ENCODE data around the gene CDKN2B. TPM values are rescaled to one million over a fixed set of nuclear protein-coding genes. Genes with fewer than 3 reads are reported as not detected.

The CDKN2B gene
- total RNA-seq, 1 donor from 2014 or later: not detected

GRCh38 chr9:21988056-21988990, 20.8 kb downstream of the CDKN2B start:
- Mint-ChIP-seq H3K27me3 (ENCODE audit: low read depth) (peaks cover 94% of the 10 kb centered on the region), H3K9me3 (no peaks in the 10 kb centered on the region), H3K4me1 (peaks cover 6% of the 10 kb centered on the region), H3K36me3 (ENCODE audit: low read depth) (peaks cover 3% of the 10 kb centered on the region), H3K4me3 (no peak overlapping the region), H3K27ac (ENCODE audit: unreplicated experiment) (no peak overlapping the region)
- no peak for TF ChIP-seq CTCF (conservative IDR thresholded peaks at IDR 0.05)
- DNase-seq (ENCODE audit: low read depth, low spot score): no peak

GRCh38 chr9:21985964-21986667, 23.0 kb downstream of the CDKN2B start:
- H3K27ac Mint-ChIP-seq (ENCODE audit: unreplicated experiment): no peak overlapping the region
- no peaks in the 10 kb centered on the region for H3K9me3 Mint-ChIP-seq
- peaks cover 4% of the 10 kb centered on the region for H3K4me1 Mint-ChIP-seq
- no peak overlapping the region for H3K4me3 Mint-ChIP-seq
- H3K36me3 Mint-ChIP-seq (ENCODE audit: low read depth): peaks cover 3% of the 10 kb centered on the region
- H3K27me3 Mint-ChIP-seq (ENCODE audit: low read depth): peaks cover 99% of the 10 kb centered on the region
- TF ChIP-seq CTCF (conservative IDR thresholded peaks at IDR 0.05): no peak
- no peak for DNase-seq (ENCODE audit: low read depth, low spot score)

- DNase-seq (ENCODE audit: low read depth, low spot score): no peak
- Mint-ChIP-seq H3K27me3 (ENCODE audit: low read depth) (peaks cover 97% of the 10 kb centered on the region), H3K4me3 (no peak overlapping the region), H3K36me3 (ENCODE audit: low read depth) (no peaks in the 10 kb centered on the region), H3K9me3 (no peaks in the 10 kb centered on the region), H3K27ac (ENCODE audit: unreplicated experiment) (no peak overlapping the region), H3K4me1 (peaks cover 4% of the 10 kb centered on the region)
- no peak for TF ChIP-seq CTCF (conservative IDR thresholded peaks at IDR 0.05)
Measured at GRCh38 chr9:21984101-21984500, 25.0 kb downstream of the CDKN2B start.

- TF ChIP-seq CTCF (conservative IDR thresholded peaks at IDR 0.05): no peak
- H3K4me3 Mint-ChIP-seq: no peak overlapping the region
- H3K4me1 Mint-ChIP-seq: peaks cover 4% of the 10 kb centered on the region
- H3K27ac Mint-ChIP-seq (ENCODE audit: unreplicated experiment): no peak overlapping the region
- H3K36me3 Mint-ChIP-seq (ENCODE audit: low read depth): no peaks in the 10 kb centered on the region
- H3K27me3 Mint-ChIP-seq (ENCODE audit: low read depth): peaks cover 97% of the 10 kb centered on the region
- no peaks in the 10 kb centered on the region for H3K9me3 Mint-ChIP-seq
- DNase-seq (ENCODE audit: low read depth, low spot score): no peak
Measured at GRCh38 chr9:21983561-21983935, 25.6 kb downstream of the CDKN2B start.

GRCh38 chr9:21982861-21983560, 26.1 kb downstream of the CDKN2B start:
- peaks cover 4% of the 10 kb centered on the region for H3K4me1 Mint-ChIP-seq
- no peaks in the 10 kb centered on the region for H3K36me3 Mint-ChIP-seq (ENCODE audit: low read depth)
- DNase-seq (ENCODE audit: low read depth, low spot score): no peak
- no peak for TF ChIP-seq CTCF (conservative IDR thresholded peaks at IDR 0.05)
- H3K4me3 Mint-ChIP-seq: no peak overlapping the region
- H3K27ac Mint-ChIP-seq (ENCODE audit: unreplicated experiment): no peak overlapping the region
- H3K9me3 Mint-ChIP-seq: no peaks in the 10 kb centered on the region
- H3K27me3 Mint-ChIP-seq (ENCODE audit: low read depth): peaks cover 97% of the 10 kb centered on the region
